ENCODE measurements around the gene FANCD2. TPM values are rescaled to one million over a fixed set of nuclear protein-coding genes. Genes with fewer than 3 reads are reported as not detected.
"Not testable (repeated sequence)": the region's sequence is repeated elsewhere in the genome, so short reads cannot be mapped to it uniquely, and the experiment has no call there.

The FANCD2 gene
- polyA plus RNA-seq, 2 donors = 5.1 to 6.5 TPM

- Histone ChIP-seq H3K27me3 (ENCODE audit: control insufficient read depth in 1 of 2, insufficient read depth in 2 of 2, low read length in 2 of 2) (no peaks in the 10 kb centered on the region), H3K9me3 (ENCODE audit: control insufficient read depth in 2 of 2, insufficient read depth in 1 of 2, low read depth in 1 of 2, low read length in 1 of 2) (no peaks in the 10 kb centered on the region), H3K27ac (ENCODE audit: low read depth in 2 of 2, low read length in 1 of 2) (no peak overlapping the region), H3K4me3 (ENCODE audit: low read depth in 1 of 2, low read length in 2 of 2) (no peak overlapping the region), H3K4me1 (ENCODE audit: control insufficient read depth in 2 of 2, insufficient read depth in 2 of 2, low read length in 1 of 2) (peaks cover 0 to 3% of the 10 kb centered on the region in 2 donors), H3K36me3 (ENCODE audit: control insufficient read depth in 2 of 2, insufficient read depth in 2 of 2, low read length in 1 of 2) (no peaks in the 10 kb centered on the region)
- WGBS, 2 donors = 84 to 94% methylated on average over 6 of the region's 6 CpGs
Measured at GRCh38 chr3:10090179-10090578, 63.9 kb downstream of the FANCD2 start.

GRCh38 chr3:10090774-10091173 is 64.5 kb downstream of the FANCD2 start:
- not testable (repeated sequence) for H3K27ac ChIP-seq (ENCODE audit: low read depth in 2 of 2, low read length in 1 of 2); H3K36me3 ChIP-seq (ENCODE audit: control insufficient read depth in 2 of 2, insufficient read depth in 2 of 2, low read length in 1 of 2); H3K9me3 ChIP-seq (ENCODE audit: control insufficient read depth in 2 of 2, insufficient read depth in 1 of 2, low read depth in 1 of 2, low read length in 1 of 2); H3K4me3 ChIP-seq (ENCODE audit: low read depth in 1 of 2, low read length in 2 of 2); H3K4me1 ChIP-seq (ENCODE audit: control insufficient read depth in 2 of 2, insufficient read depth in 2 of 2, low read length in 1 of 2); H3K27me3 ChIP-seq (ENCODE audit: control insufficient read depth in 1 of 2, insufficient read depth in 2 of 2, low read length in 2 of 2)
- 80 to 94% methylated on average over 1 of the region's 1 CpG for WGBS, 2 donors

- H3K36me3 ChIP-seq (ENCODE audit: control insufficient read depth in 2 of 2, insufficient read depth in 2 of 2, low read length in 1 of 2); H3K4me3 ChIP-seq (ENCODE audit: low read depth in 1 of 2, low read length in 2 of 2); H3K9me3 ChIP-seq (ENCODE audit: control insufficient read depth in 2 of 2, insufficient read depth in 1 of 2, low read depth in 1 of 2, low read length in 1 of 2); H3K27me3 ChIP-seq (ENCODE audit: control insufficient read depth in 1 of 2, insufficient read depth in 2 of 2, low read length in 2 of 2); H3K4me1 ChIP-seq (ENCODE audit: control insufficient read depth in 2 of 2, insufficient read depth in 2 of 2, low read length in 1 of 2); H3K27ac ChIP-seq (ENCODE audit: low read depth in 2 of 2, low read length in 1 of 2): not testable (repeated sequence)
- WGBS, 2 donors = 56 to 83% methylated on average over 2 of the region's 2 CpGs
Measured at GRCh38 chr3:10091387-10091786, 65.2 kb downstream of the FANCD2 start.

- H3K4me1 ChIP-seq (ENCODE audit: control insufficient read depth in 2 of 2, insufficient read depth in 2 of 2, low read length in 1 of 2) = no peaks in the 10 kb centered on the region
- 96 to 100% methylated on average over 3 of the region's 3 CpGs for WGBS, 2 donors
- no peaks in the 10 kb centered on the region for H3K27me3 ChIP-seq (ENCODE audit: control insufficient read depth in 1 of 2, insufficient read depth in 2 of 2, low read length in 2 of 2)
- H3K36me3 ChIP-seq (ENCODE audit: control insufficient read depth in 2 of 2, insufficient read depth in 2 of 2, low read length in 1 of 2) = no peaks in the 10 kb centered on the region
- no peak overlapping the region for H3K4me3 ChIP-seq (ENCODE audit: low read depth in 1 of 2, low read length in 2 of 2)
- no peaks in the 10 kb centered on the region for H3K9me3 ChIP-seq (ENCODE audit: control insufficient read depth in 2 of 2, insufficient read depth in 1 of 2, low read depth in 1 of 2, low read length in 1 of 2)
- H3K27ac ChIP-seq (ENCODE audit: low read depth in 2 of 2, low read length in 1 of 2) = no peak overlapping the region
Measured at GRCh38 chr3:10093678-10094077, 67.4 kb downstream of the FANCD2 start.

- Histone ChIP-seq H3K9me3 (ENCODE audit: control insufficient read depth in 2 of 2, insufficient read depth in 1 of 2, low read depth in 1 of 2, low read length in 1 of 2) (no peaks in the 10 kb centered on the region), H3K4me1 (ENCODE audit: control insufficient read depth in 2 of 2, insufficient read depth in 2 of 2, low read length in 1 of 2) (no peaks in the 10 kb centered on the region), H3K36me3 (ENCODE audit: control insufficient read depth in 2 of 2, insufficient read depth in 2 of 2, low read length in 1 of 2) (no peaks in the 10 kb centered on the region), H3K27ac (ENCODE audit: low read depth in 2 of 2, low read length in 1 of 2) (no peak overlapping the region), H3K4me3 (ENCODE audit: low read depth in 1 of 2, low read length in 2 of 2) (no peak overlapping the region), H3K27me3 (ENCODE audit: control insufficient read depth in 1 of 2, insufficient read depth in 2 of 2, low read length in 2 of 2) (no peaks in the 10 kb centered on the region)
- 96% methylated on average over 5 of the region's 5 CpGs for WGBS, 2 donors
Measured at GRCh38 chr3:10099041-10099440, 72.8 kb downstream of the FANCD2 start.

- H3K9me3 ChIP-seq (ENCODE audit: control insufficient read depth in 2 of 2, insufficient read depth in 1 of 2, low read depth in 1 of 2, low read length in 1 of 2) = no peaks in the 10 kb centered on the region
- WGBS, 2 donors = 80 to 82% methylated on average over 2 of the region's 2 CpGs
Measured at GRCh38 chr3:10106919-10107318, 80.7 kb downstream of the FANCD2 start.

GRCh38 chr3:10108091-10108490 is 81.9 kb downstream of the FANCD2 start, which contains the start of gene FANCD2OS:
FANCD2OS (minus strand) TSS chr3:10108255; CDS start chr3:10104774, 3,481 bp downstream.
- Histone ChIP-seq H3K4me3 (ENCODE audit: low read depth in 1 of 2, low read length in 2 of 2) (no peak within 1 kb of the TSS), H3K36me3 (ENCODE audit: control insufficient read depth in 2 of 2, insufficient read depth in 2 of 2, low read length in 1 of 2) (no peaks in the 10 kb centered on the region), H3K27ac (ENCODE audit: low read depth in 2 of 2, low read length in 1 of 2) (no peak within 1 kb of the TSS), H3K27me3 (ENCODE audit: control insufficient read depth in 1 of 2, insufficient read depth in 2 of 2, low read length in 2 of 2) (no peaks in the 10 kb centered on the region), H3K9me3 (ENCODE audit: control insufficient read depth in 2 of 2, insufficient read depth in 1 of 2, low read depth in 1 of 2, low read length in 1 of 2) (no peaks in the 10 kb centered on the region), H3K4me1 (ENCODE audit: control insufficient read depth in 2 of 2, insufficient read depth in 2 of 2, low read length in 1 of 2) (no peaks in the 10 kb centered on the region)
- 72 to 79% methylated on average over 28 of the region's 28 CpGs for WGBS, 2 donors

More at GRCh38 chr3:10106919-10107318, 80.7 kb downstream of the FANCD2 start:
- H3K4me3 ChIP-seq (ENCODE audit: low read depth in 1 of 2, low read length in 2 of 2) = no peak overlapping the region
- no peak overlapping the region for H3K27ac ChIP-seq (ENCODE audit: low read depth in 2 of 2, low read length in 1 of 2)
- H3K36me3 ChIP-seq (ENCODE audit: control insufficient read depth in 2 of 2, insufficient read depth in 2 of 2, low read length in 1 of 2) = no peaks in the 10 kb centered on the region
- no peaks in the 10 kb centered on the region for H3K27me3 ChIP-seq (ENCODE audit: control insufficient read depth in 1 of 2, insufficient read depth in 2 of 2, low read length in 2 of 2)
- no peaks in the 10 kb centered on the region for H3K4me1 ChIP-seq (ENCODE audit: control insufficient read depth in 2 of 2, insufficient read depth in 2 of 2, low read length in 1 of 2)

- Histone ChIP-seq H3K9me3 (ENCODE audit: control insufficient read depth in 2 of 2, insufficient read depth in 1 of 2, low read depth in 1 of 2, low read length in 1 of 2) (no peaks in the 10 kb centered on the region), H3K4me1 (ENCODE audit: control insufficient read depth in 2 of 2, insufficient read depth in 2 of 2, low read length in 1 of 2) (no peaks in the 10 kb centered on the region), H3K27ac (ENCODE audit: low read depth in 2 of 2, low read length in 1 of 2) (peak within 1 kb of the TSS; percentile 82 to 84), H3K27me3 (ENCODE audit: control insufficient read depth in 1 of 2, insufficient read depth in 2 of 2, low read length in 2 of 2) (no peaks in the 10 kb centered on the region), H3K4me3 (ENCODE audit: low read depth in 1 of 2, low read length in 2 of 2) (peak within 1 kb of the TSS; percentile 82 to 94), H3K36me3 (ENCODE audit: control insufficient read depth in 2 of 2, insufficient read depth in 2 of 2, low read length in 1 of 2) (no peaks in the 10 kb centered on the region)
- 1% methylated on average over 47 to 54 of the region's 54 CpGs for WGBS, 2 donors
Measured at GRCh38 chr3:10115326-10116137, 89.3 kb downstream of the FANCD2 start, which contains the start of gene BRK1. BRK1 (plus strand) TSS chr3:10115675; CDS start chr3:10115702, 27 bp downstream.

GRCh38 chr3:10116138-10116460 is 89.9 kb downstream of the FANCD2 start:
- WGBS, 2 donors = 0 to 1% methylated on average over 10 of the region's 10 CpGs
- Histone ChIP-seq H3K27me3 (ENCODE audit: control insufficient read depth in 1 of 2, insufficient read depth in 2 of 2, low read length in 2 of 2) (no peaks in the 10 kb centered on the region), H3K27ac (ENCODE audit: low read depth in 2 of 2, low read length in 1 of 2) (peak overlapping the region; percentile 45 to 66), H3K36me3 (ENCODE audit: control insufficient read depth in 2 of 2, insufficient read depth in 2 of 2, low read length in 1 of 2) (no peaks in the 10 kb centered on the region), H3K9me3 (ENCODE audit: control insufficient read depth in 2 of 2, insufficient read depth in 1 of 2, low read depth in 1 of 2, low read length in 1 of 2) (no peaks in the 10 kb centered on the region), H3K4me1 (ENCODE audit: control insufficient read depth in 2 of 2, insufficient read depth in 2 of 2, low read length in 1 of 2) (no peaks in the 10 kb centered on the region), H3K4me3 (ENCODE audit: low read depth in 1 of 2, low read length in 2 of 2) (peak overlapping the region; percentile 82 to 94)

- no peaks in the 10 kb centered on the region for H3K4me1 ChIP-seq (ENCODE audit: control insufficient read depth in 2 of 2, insufficient read depth in 2 of 2, low read length in 1 of 2)
- H3K27ac ChIP-seq (ENCODE audit: low read depth in 2 of 2, low read length in 1 of 2) = no peak overlapping the region
- WGBS, 2 donors = 79 to 83% methylated on average over 4 of the region's 4 CpGs
- H3K36me3 ChIP-seq (ENCODE audit: control insufficient read depth in 2 of 2, insufficient read depth in 2 of 2, low read length in 1 of 2) = peaks cover 0 to 2% of the 10 kb centered on the region in 2 donors
- no peaks in the 10 kb centered on the region for H3K9me3 ChIP-seq (ENCODE audit: control insufficient read depth in 2 of 2, insufficient read depth in 1 of 2, low read depth in 1 of 2, low read length in 1 of 2)
- peak overlapping the region in 1 of 2 donors; percentile 94 for H3K4me3 ChIP-seq (ENCODE audit: low read depth in 1 of 2, low read length in 2 of 2)
- no peaks in the 10 kb centered on the region for H3K27me3 ChIP-seq (ENCODE audit: control insufficient read depth in 1 of 2, insufficient read depth in 2 of 2, low read length in 2 of 2)
Measured at GRCh38 chr3:10116928-10117327, 90.7 kb downstream of the FANCD2 start.
